ENCODE results near the gene WHRN.

WHRN gene

GRCh38 chr9:114505187-114506081, at the start of gene WHRN:
Gene WHRN, minus strand, starts transcription at chr9:114505473. Its CDS starts 672 bp downstream, at chr9:114504801.
- in situ Hi-C loops (cut with MboI; ENCODE audit: low pct_unique_long_range_greater_than_20kb, low sequenced_read_pairs, unreplicated experiment): no loop called here
- peak; percentile 97 for DNase-seq (ENCODE audit: low spot score)
- peak; percentile 12 for TF ChIP-seq CTCF (IDR thresholded peaks at IDR 0.05; ENCODE audit: extremely low read depth, insufficient read depth, missing control alignments)

GRCh38 chr9:114553202-114553601, 47.9 kb upstream of the WHRN start:
- DNase-seq (ENCODE audit: low spot score): no peak
- in situ Hi-C loops (cut with MboI; ENCODE audit: low pct_unique_long_range_greater_than_20kb, low sequenced_read_pairs, unreplicated experiment): no loop called here
- no peak for TF ChIP-seq CTCF (IDR thresholded peaks at IDR 0.05; ENCODE audit: extremely low read depth, insufficient read depth, missing control alignments)

- no peak for TF ChIP-seq CTCF (IDR thresholded peaks at IDR 0.05; ENCODE audit: extremely low read depth, insufficient read depth, missing control alignments)
- in situ Hi-C loops (cut with MboI; ENCODE audit: low pct_unique_long_range_greater_than_20kb, low sequenced_read_pairs, unreplicated experiment): no loop called here
Observed at GRCh38 chr9:114552706-114553105, 47.4 kb upstream of the WHRN start.

GRCh38 chr9:114551750-114552685, 46.7 kb upstream of the WHRN start:
- no peak for TF ChIP-seq CTCF (IDR thresholded peaks at IDR 0.05; ENCODE audit: extremely low read depth, insufficient read depth, missing control alignments)
- DNase-seq (ENCODE audit: low spot score): no peak
- in situ Hi-C loops (cut with MboI; ENCODE audit: low pct_unique_long_range_greater_than_20kb, low sequenced_read_pairs, unreplicated experiment): no loop called here

More at GRCh38 chr9:114552706-114553105, 47.4 kb upstream of the WHRN start:
- no peak for DNase-seq (ENCODE audit: low spot score)

DNA sequence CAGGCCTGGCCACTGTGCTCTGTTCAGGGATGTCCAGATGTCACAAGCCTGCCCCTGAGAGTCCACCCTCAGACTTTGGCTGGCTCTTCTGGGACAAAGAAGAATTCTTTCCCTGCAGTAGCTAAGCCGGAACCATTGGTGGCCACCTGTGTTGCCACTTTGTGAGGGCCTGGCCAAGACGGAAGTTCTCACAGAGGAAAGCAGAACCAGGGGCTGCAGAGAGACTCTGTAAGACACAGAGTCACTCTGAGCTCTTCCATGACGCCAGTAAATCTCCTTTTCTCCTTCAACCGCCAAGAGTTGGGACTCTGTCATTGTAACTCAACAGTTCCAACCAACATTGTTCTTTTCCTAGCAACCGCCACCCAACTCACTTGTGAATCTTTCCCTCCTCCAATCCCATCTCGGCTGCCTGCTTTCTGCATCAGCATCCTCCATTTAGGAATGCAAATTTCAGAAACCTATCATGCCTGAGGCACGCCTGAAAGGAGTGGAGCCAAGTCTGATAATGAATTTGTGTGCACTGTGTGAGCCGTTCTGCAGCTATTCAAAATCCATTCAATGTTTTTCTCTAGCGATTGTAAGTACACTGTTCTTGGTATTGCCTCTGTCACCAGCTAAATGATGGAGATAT, 44.5 kb upstream of the WHRN start:
- TF ChIP-seq CTCF (IDR thresholded peaks at IDR 0.05; ENCODE audit: extremely low read depth, insufficient read depth, missing control alignments): no peak
- in situ Hi-C loops (cut with MboI; ENCODE audit: low pct_unique_long_range_greater_than_20kb, low sequenced_read_pairs, unreplicated experiment): no loop called here
- DNase-seq (ENCODE audit: low spot score): no peak

- TF ChIP-seq CTCF (IDR thresholded peaks at IDR 0.05; ENCODE audit: extremely low read depth, insufficient read depth, missing control alignments): no peak
- no peak for DNase-seq (ENCODE audit: low spot score)
- in situ Hi-C loops (cut with MboI; ENCODE audit: low pct_unique_long_range_greater_than_20kb, low sequenced_read_pairs, unreplicated experiment): no loop called here
Observed at GRCh38 chr9:114546851-114547250, 41.6 kb upstream of the WHRN start.
